Measurements from ENCODE around the gene INMT.

DNA sequence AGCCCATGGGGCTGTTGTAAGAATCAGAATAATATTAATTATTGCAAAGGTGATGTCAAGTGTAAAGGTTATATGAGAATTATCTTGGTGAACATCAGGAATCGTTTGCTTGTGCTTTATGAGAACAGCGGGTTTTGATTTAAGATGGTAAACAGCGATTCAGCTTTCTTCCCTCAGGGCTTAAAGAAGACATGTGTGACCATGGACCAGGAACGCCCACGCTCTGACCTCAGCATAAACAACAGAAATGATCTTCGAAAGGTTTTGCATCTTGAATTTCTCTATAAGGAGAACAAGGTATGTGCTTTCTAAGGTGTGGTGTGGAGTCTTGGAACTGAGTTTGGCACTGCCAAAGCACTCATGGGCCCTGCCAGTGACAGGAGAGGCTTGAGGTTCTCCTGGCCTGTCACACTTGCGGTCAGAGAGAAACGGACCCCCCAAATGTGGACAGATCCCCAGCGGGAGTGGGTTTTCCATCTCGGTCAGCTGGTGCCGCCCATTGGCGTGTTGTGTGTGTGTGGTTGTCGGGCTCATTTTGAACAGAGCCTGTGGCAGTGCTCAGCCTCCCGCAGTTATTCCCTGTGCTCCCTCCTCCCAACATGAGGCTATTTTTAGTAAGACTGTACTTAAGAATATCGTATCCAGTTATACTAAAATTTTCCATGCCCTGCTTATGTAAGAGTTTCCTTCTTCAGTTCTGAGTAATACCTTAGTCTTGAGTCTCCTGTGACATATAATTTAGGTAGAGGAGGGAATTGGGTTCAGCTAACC is 26.5 kb downstream of the INMT start:
- TF ChIP-seq, protein P1, sequence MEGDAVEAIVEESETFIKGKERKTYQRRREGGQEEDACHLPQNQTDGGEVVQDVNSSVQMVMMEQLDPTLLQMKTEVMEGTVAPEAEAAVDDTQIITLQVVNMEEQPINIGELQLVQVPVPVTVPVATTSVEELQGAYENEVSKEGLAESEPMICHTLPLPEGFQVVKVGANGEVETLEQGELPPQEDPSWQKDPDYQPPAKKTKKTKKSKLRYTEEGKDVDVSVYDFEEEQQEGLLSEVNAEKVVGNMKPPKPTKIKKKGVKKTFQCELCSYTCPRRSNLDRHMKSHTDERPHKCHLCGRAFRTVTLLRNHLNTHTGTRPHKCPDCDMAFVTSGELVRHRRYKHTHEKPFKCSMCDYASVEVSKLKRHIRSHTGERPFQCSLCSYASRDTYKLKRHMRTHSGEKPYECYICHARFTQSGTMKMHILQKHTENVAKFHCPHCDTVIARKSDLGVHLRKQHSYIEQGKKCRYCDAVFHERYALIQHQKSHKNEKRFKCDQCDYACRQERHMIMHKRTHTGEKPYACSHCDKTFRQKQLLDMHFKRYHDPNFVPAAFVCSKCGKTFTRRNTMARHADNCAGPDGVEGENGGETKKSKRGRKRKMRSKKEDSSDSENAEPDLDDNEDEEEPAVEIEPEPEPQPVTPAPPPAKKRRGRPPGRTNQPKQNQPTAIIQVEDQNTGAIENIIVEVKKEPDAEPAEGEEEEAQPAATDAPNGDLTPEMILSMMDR (conservative IDR thresholded peaks at IDR 0.05; ENCODE audit: low read depth in 2 of 2) = no peak
- no peak for TF ChIP-seq EZH2phosphoT487 (IDR thresholded peaks at IDR 0.05; ENCODE audit: unreplicated experiment)
- TF ChIP-seq POLR2AphosphoS5 (IDR thresholded peaks at IDR 0.05; ENCODE audit: low read depth) = no peak
- TF ChIP-seq ZNF114 (CRISPR knock-in tag; IDR thresholded peaks at IDR 0.05) = no peak
- TF ChIP-seq EZH2 (IDR thresholded peaks at IDR 0.05; ENCODE audit: low read depth, unreplicated experiment) = no peak
- TF ChIP-seq, protein P2, sequence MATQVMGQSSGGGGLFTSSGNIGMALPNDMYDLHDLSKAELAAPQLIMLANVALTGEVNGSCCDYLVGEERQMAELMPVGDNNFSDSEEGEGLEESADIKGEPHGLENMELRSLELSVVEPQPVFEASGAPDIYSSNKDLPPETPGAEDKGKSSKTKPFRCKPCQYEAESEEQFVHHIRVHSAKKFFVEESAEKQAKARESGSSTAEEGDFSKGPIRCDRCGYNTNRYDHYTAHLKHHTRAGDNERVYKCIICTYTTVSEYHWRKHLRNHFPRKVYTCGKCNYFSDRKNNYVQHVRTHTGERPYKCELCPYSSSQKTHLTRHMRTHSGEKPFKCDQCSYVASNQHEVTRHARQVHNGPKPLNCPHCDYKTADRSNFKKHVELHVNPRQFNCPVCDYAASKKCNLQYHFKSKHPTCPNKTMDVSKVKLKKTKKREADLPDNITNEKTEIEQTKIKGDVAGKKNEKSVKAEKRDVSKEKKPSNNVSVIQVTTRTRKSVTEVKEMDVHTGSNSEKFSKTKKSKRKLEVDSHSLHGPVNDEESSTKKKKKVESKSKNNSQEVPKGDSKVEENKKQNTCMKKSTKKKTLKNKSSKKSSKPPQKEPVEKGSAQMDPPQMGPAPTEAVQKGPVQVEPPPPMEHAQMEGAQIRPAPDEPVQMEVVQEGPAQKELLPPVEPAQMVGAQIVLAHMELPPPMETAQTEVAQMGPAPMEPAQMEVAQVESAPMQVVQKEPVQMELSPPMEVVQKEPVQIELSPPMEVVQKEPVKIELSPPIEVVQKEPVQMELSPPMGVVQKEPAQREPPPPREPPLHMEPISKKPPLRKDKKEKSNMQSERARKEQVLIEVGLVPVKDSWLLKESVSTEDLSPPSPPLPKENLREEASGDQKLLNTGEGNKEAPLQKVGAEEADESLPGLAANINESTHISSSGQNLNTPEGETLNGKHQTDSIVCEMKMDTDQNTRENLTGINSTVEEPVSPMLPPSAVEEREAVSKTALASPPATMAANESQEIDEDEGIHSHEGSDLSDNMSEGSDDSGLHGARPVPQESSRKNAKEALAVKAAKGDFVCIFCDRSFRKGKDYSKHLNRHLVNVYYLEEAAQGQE (IDR thresholded peaks at IDR 0.05; ENCODE audit: unreplicated experiment) = no peak
- no peak for TF ChIP-seq JUNB (IDR thresholded peaks at IDR 0.05; ENCODE audit: unreplicated experiment)
- TF ChIP-seq CREB1 (CRISPR knock-in tag; IDR thresholded peaks at IDR 0.05; ENCODE audit: low read depth) = no peak
- TF ChIP-seq, protein P3, sequence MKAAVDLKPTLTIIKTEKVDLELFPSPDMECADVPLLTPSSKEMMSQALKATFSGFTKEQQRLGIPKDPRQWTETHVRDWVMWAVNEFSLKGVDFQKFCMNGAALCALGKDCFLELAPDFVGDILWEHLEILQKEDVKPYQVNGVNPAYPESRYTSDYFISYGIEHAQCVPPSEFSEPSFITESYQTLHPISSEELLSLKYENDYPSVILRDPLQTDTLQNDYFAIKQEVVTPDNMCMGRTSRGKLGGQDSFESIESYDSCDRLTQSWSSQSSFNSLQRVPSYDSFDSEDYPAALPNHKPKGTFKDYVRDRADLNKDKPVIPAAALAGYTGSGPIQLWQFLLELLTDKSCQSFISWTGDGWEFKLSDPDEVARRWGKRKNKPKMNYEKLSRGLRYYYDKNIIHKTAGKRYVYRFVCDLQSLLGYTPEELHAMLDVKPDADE (IDR thresholded peaks at IDR 0.05) = no peak

Measured in GM23338 (cell line).